SK-N-DZ (cell line): Measurements from ENCODE around the gene CALN1.

Experiments used
- DNase-seq: peaks from one replicate; pipeline ENCODE4 v3.0.0-alpha.2; 2015; ENCODE audit warnings: low spot score

CALN1 gene

GRCh38 chr7:72190146-72190545 is 222.0 kb downstream of the CALN1 start:
- no peak for DNase-seq

GRCh38 chr7:72187179-72187578 is 225.0 kb downstream of the CALN1 start:
- DNase-seq, result no peak

- DNase-seq, result no peak
These were observed 228.3 kb downstream of the CALN1 start for GRCh38 chr7:72183835-72184234.

DNA sequence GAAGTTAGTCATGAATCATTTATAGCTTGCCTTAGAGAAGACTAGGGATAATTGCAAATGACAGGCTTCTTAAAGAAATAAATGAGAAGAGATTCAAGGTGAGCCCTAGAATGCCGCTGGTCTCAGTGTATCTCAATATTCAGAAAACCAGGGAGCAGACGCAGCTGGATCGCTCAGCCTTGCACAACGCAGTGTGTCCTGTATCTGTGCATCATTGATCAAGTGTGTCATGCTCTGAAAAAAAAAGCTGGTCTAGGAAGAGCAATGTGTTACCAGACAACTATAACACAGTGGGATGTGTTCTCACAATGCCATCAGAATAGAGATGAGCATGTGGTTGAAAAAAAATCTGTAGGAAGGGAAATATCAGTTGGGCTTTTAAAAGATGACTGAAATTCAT is 230.1 kb downstream of the CALN1 start:
- DNase-seq, result no peak

GRCh38 chr7:72176875-72177274 is 235.3 kb downstream of the CALN1 start:
- DNase-seq, result no peak

- no peak for DNase-seq
These were observed 241.7 kb downstream of the CALN1 start for GRCh38 chr7:72170475-72170874.

GRCh38 chr7:72163271-72163670 is 248.9 kb downstream of the CALN1 start:
- no peak for DNase-seq

- no peak for DNase-seq
These were observed 250.6 kb downstream of the CALN1 start for GRCh38 chr7:72161534-72161933.

- DNase-seq, result no peak
These were observed 252.2 kb downstream of the CALN1 start for GRCh38 chr7:72159911-72160310.

- no peak for DNase-seq
These were observed 255.5 kb downstream of the CALN1 start for GRCh38 chr7:72156671-72157070.

DNA sequence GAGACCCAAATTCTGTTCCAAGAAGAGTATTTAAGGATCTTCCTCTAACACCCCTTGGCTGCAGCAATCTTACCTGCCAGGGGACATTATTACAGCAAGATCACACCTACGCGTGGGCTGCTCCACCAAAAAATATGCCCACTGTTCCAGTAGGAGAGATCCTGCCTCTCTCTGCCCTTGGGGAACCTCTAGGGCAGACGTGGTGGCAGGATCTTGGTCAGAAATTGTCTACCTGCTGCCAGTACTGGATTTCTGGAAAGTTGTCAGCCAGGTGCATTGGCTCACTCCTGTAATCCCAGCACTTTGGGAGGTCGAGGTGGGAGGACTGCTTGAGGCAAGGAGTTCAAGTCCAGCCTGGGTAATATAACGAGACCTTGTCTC is 259.0 kb downstream of the CALN1 start:
- no peak for DNase-seq

DNA sequence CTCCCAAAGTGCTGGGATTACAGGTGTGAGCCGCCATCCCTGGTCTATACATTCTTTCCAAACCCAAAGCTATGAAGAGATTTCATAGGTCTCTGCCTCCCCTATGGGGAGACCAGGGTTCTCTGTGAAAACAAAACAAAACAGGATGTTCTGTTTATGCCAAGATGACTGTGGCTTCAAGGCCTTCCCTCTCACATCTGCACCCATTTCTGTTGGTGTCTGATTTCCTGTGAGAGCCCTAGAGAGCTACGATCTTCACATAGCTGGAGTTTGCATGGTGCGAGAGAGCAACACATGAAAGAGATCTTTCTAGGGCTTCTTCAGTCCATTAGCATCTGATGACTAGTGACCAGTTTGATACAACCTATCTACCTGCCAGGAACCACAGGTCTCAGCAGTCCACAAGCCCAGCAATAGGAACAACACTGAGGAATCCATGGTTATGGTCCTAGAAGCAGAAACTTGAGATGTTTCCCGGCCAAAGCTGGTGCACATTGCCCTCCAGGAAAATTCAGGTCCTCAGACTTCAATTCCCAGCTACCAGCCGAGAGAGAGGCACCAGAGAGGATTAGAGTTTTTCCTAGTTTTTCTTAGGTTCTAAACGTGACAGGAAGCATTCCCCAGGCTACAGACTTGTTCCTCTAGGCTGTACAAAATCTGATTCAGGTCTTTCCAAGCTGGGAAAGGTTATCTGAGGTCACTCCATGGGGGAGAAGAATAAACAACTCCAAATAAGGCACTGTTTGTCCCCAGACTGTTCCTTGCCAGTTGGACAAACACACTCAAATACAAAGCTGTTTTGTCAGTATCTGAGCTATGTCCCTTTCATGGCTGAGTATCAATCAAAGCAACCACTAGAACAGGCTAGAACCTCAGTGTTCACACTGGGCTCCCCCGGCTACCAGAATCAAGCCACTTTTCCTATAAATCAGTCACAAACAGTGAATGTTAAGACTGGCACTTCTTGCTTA is 259.7 kb downstream of the CALN1 start:
- no peak for DNase-seq

GRCh38 chr7:72140566-72140965 is 271.6 kb downstream of the CALN1 start:
- no peak for DNase-seq

GRCh38 chr7:72127136-72127535 is 285.0 kb downstream of the CALN1 start:
- no peak for DNase-seq

DNA sequence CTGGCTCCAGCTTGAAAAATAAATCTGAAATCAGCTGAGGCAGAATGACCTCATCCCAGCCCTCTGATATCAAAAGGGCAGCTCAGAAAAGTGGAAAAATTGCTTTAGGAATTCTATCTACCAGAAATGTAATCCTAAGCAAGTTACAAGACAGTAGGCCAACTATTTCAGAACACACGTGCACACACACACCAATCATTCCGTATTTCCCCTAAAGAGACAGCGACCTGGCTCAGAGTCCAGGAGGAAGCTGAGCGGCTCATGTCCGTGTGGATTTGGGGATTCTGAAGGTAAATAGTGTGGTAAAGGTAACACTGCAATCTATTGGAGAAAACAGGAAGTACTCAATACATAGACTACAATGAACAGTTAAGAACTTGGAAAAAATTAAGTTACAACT is 288.2 kb downstream of the CALN1 start:
- no peak for DNase-seq

GRCh38 chr7:72118366-72118765 is 293.8 kb downstream of the CALN1 start:
- no peak for DNase-seq

- DNase-seq, result no peak
These were observed 298.0 kb downstream of the CALN1 start for GRCh38 chr7:72114129-72114528.

GRCh38 chr7:72112992-72113391 is 299.1 kb downstream of the CALN1 start:
- DNase-seq, result no peak

- no peak for DNase-seq
These were observed 299.6 kb downstream of the CALN1 start for GRCh38 chr7:72112530-72112929.

DNA sequence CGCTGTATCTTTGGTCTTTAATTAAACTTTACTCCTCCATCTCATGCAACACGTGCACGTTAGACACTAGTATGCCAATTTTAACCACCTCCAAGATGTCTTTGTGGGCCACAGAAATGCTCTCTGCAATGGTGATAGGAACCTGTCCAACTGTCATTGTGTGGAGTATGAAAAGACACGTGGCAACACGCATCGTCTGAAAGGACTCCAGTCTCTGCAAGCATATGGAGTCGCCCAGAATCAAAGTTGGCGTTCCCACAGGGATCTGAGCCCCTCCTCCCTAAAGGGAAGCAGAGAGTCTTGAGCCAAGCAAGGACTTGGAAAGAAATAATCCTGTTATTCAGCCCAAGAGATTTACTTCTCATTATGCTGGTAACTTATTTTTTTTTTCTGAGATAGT is 301.1 kb downstream of the CALN1 start:
- DNase-seq, result no peak

GRCh38 chr7:72109566-72109965 is 302.6 kb downstream of the CALN1 start:
- DNase-seq, result no peak

GRCh38 chr7:72106405-72106804 is 305.7 kb downstream of the CALN1 start:
- no peak for DNase-seq

GRCh38 chr7:72101444-72101843 is 310.7 kb downstream of the CALN1 start:
- no peak for DNase-seq

DNA sequence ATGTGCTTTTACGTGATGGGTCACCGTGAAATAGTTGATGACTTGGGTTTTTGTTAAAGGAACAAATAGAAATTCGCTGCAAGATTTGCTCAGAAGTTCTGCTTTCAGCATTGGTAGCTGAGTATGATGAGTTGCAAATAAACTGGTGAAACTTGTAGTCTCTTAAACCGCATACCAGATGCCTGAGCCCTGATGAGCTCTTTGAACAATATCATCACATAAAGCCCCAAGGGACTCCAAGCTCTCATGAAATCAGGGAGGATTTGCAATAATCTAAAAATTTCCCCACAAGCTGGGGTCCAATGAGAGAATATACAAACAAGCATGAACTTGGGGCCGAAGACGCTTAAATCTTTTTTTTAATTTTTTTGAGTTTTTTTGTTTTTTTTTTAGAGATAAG is 312.4 kb downstream of the CALN1 start:
- DNase-seq, result no peak
